CD4-positive, alpha-beta T cell treated with Interleukin-21 for 1 hour (primary cell): ENCODE measurements around the gene DENND4C.
A peak's percentile ranks its signal among the peaks of the same experiment; 100 is the strongest.
"Not testable (repeated sequence)": the region's sequence is repeated elsewhere in the genome, so short reads cannot be mapped to it uniquely, and the experiment has no call there.

Experiments used
- DNase-seq: peaks from one replicate; pipeline ENCODE4 v3.0.0-alpha.2; 2020

The DENND4C gene

GRCh38 chr9:19229595-19230354, 718 bp upstream of the DENND4C start:
- peak; percentile 69 for DNase-seq

- DNase-seq: peak; percentile 10
These were observed 822 bp downstream of the DENND4C start for GRCh38 chr9:19231126-19231903.

GRCh38 chr9:19231904-19232822, 1.7 kb downstream of the DENND4C start:
- DNase-seq: no peak

GRCh38 chr9:19232823-19233194, 2.3 kb downstream of the DENND4C start:
- peak; percentile 17 for DNase-seq

- DNase-seq: no peak
These were observed 2.9 kb downstream of the DENND4C start for GRCh38 chr9:19233344-19233743.

GRCh38 chr9:19239955-19240354, 9.5 kb downstream of the DENND4C start:
- DNase-seq: no peak

- DNase-seq: no peak
These were observed 11.2 kb downstream of the DENND4C start for GRCh38 chr9:19241728-19242127.

GRCh38 chr9:19243366-19244033, 13.0 kb downstream of the DENND4C start:
- DNase-seq: no peak

GRCh38 chr9:19246891-19247290, 16.4 kb downstream of the DENND4C start:
- no peak for DNase-seq

GRCh38 chr9:19247420-19247819, 16.9 kb downstream of the DENND4C start:
- DNase-seq: no peak

- not testable (repeated sequence) for DNase-seq
These were observed 19.9 kb downstream of the DENND4C start for GRCh38 chr9:19250346-19250745.

- DNase-seq: not testable (repeated sequence)
These were observed 20.7 kb downstream of the DENND4C start for GRCh38 chr9:19251203-19251602.

- not testable (repeated sequence) for DNase-seq
These were observed 21.1 kb downstream of the DENND4C start for GRCh38 chr9:19251622-19252021.

- no peak for DNase-seq
These were observed 21.8 kb downstream of the DENND4C start for GRCh38 chr9:19252174-19252884.

GRCh38 chr9:19252885-19253219, 22.4 kb downstream of the DENND4C start:
- DNase-seq: no peak

GRCh38 chr9:19255112-19255511, 24.6 kb downstream of the DENND4C start:
- no peak for DNase-seq

- no peak for DNase-seq
These were observed 25.3 kb downstream of the DENND4C start for GRCh38 chr9:19255821-19256220.

GRCh38 chr9:19259665-19260255, 29.3 kb downstream of the DENND4C start:
- not testable (repeated sequence) for DNase-seq

- not testable (repeated sequence) for DNase-seq
These were observed 35.1 kb downstream of the DENND4C start for GRCh38 chr9:19265602-19266001.

- peak; percentile 2 for DNase-seq
These were observed 36.4 kb downstream of the DENND4C start for GRCh38 chr9:19266778-19267384.

- no peak for DNase-seq
These were observed 39.1 kb downstream of the DENND4C start for GRCh38 chr9:19269582-19269981.
